Activated CD8-positive, alpha-beta memory T cell treated with anti-CD3 and anti-CD28 coated beads, Interleukin-2, amount 50 U/mL, for 24 hours (primary cell): ENCODE results near the gene THRSP.
"Not testable (repeated sequence)": the region's sequence is repeated elsewhere in the genome, so short reads cannot be mapped to it uniquely, and the experiment has no call there.

ENCODE experiments used
- DNase-seq: peaks from one replicate; pipeline ENCODE4 v3.0.0-alpha.2; 2020; ENCODE audit errors: extremely low read depth

The THRSP gene

GRCh38 chr11:78066471-78066870 is 2.8 kb downstream of the THRSP start:
- DNase-seq, result no peak

DNA sequence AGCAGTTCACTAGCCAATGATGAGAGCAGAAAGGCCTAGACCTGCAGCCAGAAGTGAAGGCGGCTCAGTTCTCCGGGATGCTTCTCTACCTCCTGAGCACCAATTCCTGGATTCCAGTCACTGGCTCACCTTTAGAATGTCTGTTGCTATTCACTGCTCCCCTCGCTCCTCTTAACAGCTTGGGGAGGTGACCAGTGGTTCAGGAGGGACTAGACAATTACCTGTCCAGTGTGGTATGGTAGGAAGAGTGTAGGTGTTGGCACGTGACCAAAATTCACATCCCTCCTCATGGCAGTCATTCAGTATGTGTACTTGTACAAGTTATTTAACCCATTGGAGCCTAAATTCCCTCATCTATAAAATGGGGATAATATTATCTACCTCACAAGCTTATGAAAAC is 4.0 kb downstream of the THRSP start:
- DNase-seq, result no peak

GRCh38 chr11:78069465-78069864 is 5.8 kb downstream of the THRSP start:
- no peak for DNase-seq

- DNase-seq, result no peak
Measured at GRCh38 chr11:78070621-78071020, 7.0 kb downstream of the THRSP start.

DNA sequence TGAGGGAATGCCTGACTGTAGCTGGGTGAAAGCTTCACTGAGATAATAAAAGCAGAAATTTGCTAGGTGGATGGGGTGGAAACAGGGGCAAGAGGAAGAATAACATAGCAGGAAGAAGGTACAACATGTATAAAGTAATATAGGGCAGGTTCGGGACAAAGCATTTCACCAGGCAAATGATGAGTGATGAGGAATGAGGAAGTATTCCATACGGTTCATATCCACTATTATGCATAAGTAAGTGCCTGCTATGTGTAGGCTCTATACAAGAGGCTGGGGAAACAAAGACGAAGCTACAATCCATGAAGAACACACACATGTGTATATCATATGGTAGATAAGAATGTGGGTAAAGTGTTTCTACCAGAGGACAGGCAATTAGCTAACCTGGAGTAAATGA is 8.1 kb downstream of the THRSP start:
- no peak for DNase-seq

- no peak for DNase-seq
Measured at GRCh38 chr11:78072455-78072854, 8.8 kb downstream of the THRSP start.

DNA sequence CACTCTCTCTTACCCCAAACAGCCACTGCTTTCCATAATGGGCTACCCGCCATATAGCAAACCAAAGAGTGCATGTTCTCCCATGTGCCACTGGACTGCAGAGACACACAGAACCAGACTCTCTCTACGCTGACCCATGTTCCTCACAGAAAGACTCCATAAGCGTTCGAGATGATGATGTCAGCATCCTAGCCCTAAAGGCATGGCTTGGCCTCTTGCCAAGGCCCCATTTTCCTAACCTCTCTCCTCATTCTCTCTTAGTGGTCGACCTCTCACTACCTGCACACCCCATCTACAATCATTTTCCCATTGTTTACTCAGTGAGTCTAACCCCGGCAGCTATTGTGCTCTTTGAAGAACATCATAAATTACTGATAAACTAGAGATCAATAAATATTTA is 11.1 kb downstream of the THRSP start:
- DNase-seq, result no peak

GRCh38 chr11:78076733-78077403 is 13.2 kb downstream of the THRSP start:
- DNase-seq, result no peak

- DNase-seq, result not testable (repeated sequence)
Measured at GRCh38 chr11:78077592-78077991, 13.9 kb downstream of the THRSP start.

DNA sequence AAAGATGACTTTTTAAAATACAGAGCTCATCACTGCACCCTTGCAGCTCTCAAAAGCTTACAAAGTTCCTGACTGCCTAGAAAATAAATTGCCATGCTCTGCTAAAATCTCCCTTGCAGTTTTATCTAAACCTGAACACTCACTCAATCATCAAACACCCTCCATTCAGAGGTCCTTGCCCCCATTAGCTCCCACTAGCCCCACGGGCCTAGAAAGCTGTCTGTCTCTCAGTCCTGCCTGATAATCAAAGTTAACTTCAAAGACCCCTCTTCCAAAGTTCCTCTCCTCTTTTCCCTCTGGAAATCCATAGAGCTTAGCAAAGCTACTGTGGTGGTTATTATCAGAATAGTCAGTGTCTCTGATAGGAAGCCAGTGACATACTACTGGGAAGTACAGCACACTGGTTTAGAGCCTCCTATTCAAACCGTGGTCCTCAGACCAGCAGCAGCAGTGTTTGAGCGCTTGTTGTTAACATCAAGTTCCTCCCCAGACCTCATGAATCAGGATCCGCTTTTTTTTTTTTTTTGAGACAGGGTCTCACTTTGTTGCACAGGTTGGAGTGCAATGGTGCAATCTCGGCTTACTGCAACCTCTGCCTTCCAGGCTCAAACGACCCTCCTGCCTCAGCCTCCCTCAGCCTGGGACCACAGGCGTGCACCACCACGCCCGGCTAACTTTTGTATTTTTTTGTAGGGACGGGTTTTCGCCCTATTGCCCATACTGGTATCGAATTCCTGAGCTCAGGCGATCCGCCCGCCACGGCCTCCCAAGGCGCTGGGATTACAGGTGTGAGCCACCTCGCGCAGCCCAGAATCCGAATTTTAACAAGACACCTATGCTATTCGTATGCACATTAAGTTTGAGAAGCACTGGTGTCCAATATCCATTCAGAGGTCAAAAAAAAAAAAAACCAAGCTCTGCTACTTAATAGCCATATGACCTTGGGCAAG is 14.8 kb downstream of the THRSP start:
- no peak for DNase-seq

DNA sequence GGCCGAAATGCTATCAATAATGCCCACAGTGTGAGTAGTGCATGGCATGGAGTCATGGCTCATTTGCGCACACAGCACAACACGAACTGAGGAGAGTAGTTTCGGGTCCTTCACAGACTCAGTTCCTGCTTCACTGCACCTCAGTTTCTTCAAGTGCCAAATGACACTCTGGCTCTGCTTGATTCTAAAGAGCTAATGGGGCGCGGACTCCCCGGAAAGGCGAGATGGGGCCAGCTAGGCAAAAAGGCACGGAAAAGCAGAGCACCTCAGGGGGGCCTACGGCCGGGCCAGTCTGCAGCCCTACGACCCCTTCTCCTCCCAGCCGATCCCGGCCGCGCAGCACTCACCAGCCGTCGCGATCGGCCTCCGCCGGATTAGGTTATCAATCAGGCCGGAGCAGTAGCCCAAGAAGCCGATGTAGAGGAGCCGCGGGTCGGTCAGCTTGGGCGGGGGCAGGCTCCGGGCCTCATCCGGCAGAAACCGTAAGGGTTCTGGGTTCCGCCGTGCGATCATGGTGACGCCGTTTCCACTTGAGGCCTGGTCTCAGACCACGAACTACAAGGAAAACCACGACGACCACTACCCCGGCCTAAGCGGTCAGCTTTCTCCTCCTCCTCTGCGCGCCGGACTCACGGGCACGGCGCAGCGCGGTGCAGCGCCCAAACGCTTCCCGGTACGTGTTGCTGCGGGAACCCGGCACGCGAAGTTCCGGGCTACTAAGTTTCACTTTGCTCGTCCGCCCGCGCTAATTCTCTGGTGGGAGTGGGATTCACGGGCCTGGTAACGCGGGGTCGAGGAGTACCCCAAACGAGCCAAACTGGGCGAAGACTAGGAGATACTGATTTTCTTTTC is 15.8 kb downstream of the THRSP start, which contains the start of gene NDUFC2:
NDUFC2 (minus strand) TSS at position 631 of the 852 bp plus-strand sequence; CDS start at position 513, 118 bp downstream.
- DNase-seq, result no peak

- no peak for DNase-seq
Measured at GRCh38 chr11:78080084-78080817, 16.6 kb downstream of the THRSP start.

DNA sequence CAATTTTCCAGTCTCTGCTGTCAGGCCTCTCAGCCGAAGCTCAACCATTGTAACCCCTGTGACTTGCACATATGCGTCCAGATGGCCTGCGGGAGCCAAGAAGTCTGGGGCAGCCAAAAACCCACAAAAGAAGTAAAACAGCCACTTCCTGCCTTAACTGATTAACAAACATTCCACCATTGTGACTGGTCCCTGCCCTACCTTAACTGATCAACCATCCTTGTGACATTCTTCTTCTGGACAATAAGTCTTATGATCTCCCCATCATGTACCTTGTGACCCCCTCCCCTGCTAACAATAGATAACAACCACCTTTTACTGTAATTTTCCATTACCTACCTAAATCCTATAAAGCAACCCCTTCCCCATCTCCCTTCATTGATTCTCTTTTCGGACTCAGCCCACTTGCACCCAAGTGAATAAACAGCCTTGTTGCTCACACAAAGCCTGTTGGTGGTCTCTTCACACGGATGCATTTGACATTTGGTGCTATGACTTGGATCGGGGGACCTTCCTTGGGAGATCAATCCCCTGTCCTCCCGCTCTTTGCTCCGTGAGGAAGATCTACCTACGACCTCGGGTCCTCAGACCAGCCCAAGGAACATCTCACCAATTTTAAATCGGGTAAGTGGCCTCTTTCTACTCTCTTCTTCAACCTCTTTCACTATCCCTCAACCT is 17.3 kb downstream of the THRSP start:
- no peak for DNase-seq

DNA sequence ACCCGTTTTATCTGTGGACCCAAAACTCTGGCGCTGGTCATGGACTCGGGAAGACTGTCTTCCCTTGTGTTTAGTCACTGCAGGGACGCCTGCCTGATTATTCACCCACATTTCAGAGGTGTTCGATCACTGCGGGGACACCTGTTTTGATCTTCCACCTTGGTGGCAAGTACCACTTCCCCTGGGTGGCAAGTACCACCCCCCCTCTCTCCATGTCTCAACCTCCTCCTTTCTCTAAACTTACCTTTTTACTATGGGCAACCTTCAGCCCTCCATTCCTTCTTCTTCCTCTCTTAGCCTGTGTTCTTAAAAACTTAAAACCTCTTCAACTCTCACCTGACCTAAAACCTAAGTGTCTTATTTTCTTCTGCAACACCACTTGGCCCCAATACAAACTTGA is 17.9 kb downstream of the THRSP start:
- no peak for DNase-seq

DNA sequence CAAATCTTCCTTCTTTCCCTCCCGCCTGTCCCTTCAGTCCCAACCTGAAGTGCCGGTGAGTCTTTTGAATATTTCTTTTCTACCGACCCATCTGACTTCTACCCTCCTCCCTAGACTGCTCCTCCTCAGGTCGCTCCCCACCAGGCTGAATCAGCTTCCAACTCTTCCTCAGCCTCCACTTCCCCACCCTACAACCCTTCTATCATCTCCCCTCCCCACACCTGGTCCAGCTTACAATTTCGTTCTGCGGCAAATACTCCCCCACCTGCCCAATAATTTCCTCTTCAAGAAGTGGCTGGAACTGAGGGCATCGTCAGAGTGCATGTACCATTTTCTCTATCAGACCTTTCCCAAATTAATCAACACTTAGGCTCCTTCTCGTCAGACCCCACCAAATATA is 18.5 kb downstream of the THRSP start:
- DNase-seq, result no peak

- no peak for DNase-seq
Measured at GRCh38 chr11:78083021-78083420, 19.4 kb downstream of the THRSP start.

- DNase-seq, result not testable (repeated sequence)
Measured at GRCh38 chr11:78084506-78084905, 20.8 kb downstream of the THRSP start.

DNA sequence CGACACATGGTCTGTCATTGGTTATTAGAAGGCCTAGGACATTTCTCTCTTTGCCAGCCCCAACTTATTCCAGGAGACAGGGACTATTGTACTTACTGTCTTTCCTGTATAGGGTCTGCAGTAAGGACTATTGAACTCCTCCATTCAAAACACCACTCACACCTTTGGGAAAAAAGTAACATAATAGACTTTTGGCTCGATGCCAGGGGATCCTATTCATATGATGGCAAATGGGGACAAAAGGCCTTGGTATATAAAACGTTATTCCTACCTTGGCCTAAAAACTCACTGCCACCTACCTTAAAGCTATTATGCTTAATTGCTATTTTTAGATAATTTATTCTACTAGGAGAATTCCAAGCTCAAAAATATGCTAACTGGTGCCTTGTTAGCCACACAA is 22.3 kb downstream of the THRSP start:
- DNase-seq, result no peak

GRCh38 chr11:78086521-78087074 is 22.9 kb downstream of the THRSP start:
- DNase-seq, result not testable (repeated sequence)

GRCh38 chr11:78094250-78094649 is 30.6 kb downstream of the THRSP start:
- no peak for DNase-seq
